ENCODE data around the gene LRP6.

Gene LRP6

DNA sequence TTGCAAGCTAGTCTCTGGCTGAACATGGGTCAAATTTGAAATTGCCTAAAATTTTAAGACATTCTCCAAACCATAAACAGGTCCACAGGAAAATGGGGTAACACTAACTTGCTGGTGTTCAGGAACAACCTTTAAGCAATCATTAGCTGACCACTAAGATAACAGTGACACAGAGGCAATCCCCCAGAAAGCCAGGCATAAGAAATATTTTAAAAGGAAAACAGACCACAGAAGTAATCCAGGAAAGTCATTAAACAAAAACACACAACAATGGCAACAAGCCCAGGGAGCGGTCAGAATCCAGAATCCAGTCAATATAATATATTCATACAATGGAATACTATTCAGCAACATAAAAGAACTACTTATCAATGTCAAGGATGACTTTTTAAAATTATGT, 59.1 kb downstream of the LRP6 start:
- TF ChIP-seq, protein P1, sequence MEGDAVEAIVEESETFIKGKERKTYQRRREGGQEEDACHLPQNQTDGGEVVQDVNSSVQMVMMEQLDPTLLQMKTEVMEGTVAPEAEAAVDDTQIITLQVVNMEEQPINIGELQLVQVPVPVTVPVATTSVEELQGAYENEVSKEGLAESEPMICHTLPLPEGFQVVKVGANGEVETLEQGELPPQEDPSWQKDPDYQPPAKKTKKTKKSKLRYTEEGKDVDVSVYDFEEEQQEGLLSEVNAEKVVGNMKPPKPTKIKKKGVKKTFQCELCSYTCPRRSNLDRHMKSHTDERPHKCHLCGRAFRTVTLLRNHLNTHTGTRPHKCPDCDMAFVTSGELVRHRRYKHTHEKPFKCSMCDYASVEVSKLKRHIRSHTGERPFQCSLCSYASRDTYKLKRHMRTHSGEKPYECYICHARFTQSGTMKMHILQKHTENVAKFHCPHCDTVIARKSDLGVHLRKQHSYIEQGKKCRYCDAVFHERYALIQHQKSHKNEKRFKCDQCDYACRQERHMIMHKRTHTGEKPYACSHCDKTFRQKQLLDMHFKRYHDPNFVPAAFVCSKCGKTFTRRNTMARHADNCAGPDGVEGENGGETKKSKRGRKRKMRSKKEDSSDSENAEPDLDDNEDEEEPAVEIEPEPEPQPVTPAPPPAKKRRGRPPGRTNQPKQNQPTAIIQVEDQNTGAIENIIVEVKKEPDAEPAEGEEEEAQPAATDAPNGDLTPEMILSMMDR (conservative IDR thresholded peaks at IDR 0.05; ENCODE audit: low read length), result no peak
- no peak for DNase-seq (ENCODE audit: low read depth)

DNA sequence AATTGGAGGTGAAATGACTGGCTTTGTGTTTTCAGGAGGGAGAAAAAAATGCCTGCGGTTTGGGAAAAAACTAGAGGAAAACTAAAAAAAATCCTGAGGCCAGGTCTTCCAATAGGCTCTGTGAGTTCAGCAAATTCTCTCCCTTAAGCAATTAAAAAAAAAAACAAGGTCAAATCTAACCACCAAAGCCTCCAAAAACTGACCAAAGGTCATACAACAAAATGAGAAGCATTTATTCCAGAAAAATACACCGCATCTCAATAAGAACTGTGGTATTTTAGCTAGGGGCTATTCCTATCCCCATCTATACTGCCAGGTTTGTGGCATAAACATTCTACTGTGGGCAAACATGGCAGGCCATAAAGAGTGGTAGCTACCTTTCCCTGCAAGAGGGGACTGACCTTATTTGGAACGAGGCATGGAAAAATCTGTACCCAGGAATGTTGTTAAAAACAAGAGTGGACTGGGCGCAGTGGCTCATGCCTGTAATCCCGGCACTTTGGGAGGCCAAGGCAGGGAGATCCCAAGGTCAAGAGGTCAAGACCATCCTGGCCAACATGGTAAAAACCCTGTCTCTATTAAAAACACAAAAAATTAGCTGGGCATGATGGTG, 60.0 kb downstream of the LRP6 start:
- TF ChIP-seq, protein P1 (conservative IDR thresholded peaks at IDR 0.05; ENCODE audit: low read length), result no peak
- no peak overlapping the region for H3K4me3 ChIP-seq (ENCODE audit: low read length)
- no peak for DNase-seq (ENCODE audit: low read depth)

More for the DNA sequence above, 59.1 kb downstream of the LRP6 start:
- no peak overlapping the region for H3K4me3 ChIP-seq (ENCODE audit: low read length)

DNA sequence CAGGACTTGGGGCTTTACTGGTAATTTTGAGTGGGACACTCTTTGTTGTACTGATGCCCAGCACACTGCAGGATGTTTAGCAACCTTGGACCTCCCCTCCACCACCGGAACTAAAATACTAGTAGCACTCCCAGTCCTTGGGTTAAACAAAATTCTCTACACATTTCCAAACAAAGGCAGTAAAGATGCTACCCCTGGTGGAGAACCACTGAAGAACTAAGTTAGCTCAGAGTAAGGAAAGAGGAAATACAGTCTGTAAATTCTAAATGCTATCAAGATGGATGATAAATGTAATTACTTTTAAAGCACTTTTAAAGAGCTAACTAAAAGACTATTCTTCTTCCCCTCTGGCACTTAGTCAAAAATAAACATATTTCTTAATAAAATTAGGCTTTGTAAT, 64.1 kb downstream of the LRP6 start:
- H3K4me3 ChIP-seq (ENCODE audit: low read length), result no peak overlapping the region
- DNase-seq (ENCODE audit: low read depth), result no peak
- TF ChIP-seq, protein P1 (conservative IDR thresholded peaks at IDR 0.05; ENCODE audit: low read length), result no peak

DNA sequence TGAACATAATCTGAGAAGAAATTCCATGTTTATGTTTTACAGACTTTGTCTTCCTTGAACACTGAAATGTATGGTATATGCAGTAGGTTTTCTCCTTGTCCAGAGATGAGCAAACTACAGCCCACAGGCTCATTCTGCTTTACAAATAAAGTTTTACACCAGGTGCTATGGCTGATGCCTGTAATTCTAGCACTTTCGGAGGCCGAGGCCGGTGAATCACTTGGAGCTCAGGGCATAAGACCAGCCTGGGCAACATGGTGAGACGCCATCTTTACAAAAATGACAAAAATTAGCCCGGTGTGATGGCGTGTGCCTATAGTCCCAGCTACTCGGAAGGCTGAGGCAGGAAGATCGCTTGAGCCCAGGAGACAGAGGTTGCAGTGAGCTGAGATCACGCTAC, 64.7 kb downstream of the LRP6 start:
- TF ChIP-seq, protein P1 (conservative IDR thresholded peaks at IDR 0.05; ENCODE audit: low read length), result no peak
- DNase-seq (ENCODE audit: low read depth), result no peak
- no peak overlapping the region for H3K4me3 ChIP-seq (ENCODE audit: low read length)

DNA sequence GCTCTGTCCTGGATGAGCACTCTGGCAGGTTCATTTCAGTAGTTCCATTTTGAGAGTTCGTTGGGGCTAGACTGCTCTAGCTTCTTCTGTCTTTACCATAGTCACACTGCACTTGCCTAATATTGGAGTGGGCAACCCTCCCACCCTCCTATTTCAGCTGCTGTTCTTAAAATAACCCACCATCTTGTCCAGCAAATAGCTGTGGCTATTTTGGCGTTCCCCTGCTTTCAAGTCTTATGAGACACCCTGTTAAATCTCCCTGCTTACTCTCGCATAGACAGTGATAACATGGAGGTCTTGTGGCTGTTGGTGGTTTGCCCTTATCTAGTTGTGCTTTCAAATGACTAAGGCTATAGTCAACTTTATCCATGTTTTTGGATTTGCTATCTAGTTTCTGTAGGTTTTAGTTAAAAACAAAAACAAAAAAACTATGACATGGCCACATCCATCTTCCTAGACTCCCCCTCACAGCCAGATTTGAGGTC, 65.5 kb downstream of the LRP6 start:
- TF ChIP-seq, protein P1 (conservative IDR thresholded peaks at IDR 0.05; ENCODE audit: low read length), result no peak
- no peak overlapping the region for H3K4me3 ChIP-seq (ENCODE audit: low read length)

DNA sequence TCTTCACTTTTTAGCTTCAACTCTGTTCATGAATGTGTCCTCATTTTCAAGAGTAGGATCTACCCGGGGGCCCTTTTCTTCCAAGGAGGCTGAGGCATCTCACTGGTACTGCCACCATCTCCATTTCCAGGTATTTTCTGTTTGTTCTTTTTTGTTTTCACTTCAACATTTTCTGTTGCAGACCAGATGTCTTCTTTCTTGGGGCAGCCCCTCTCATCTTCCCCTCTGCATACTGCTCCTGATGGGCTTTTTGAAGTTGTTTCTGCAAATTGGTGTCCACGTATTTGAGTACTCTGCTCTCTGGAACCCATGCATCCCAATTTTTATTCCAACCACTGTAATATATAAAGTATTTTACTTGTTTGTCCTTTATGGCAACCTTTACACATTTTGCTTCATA, 66.5 kb downstream of the LRP6 start:
- no peak for DNase-seq (ENCODE audit: low read depth)
- no peak overlapping the region for H3K4me3 ChIP-seq (ENCODE audit: low read length)
- TF ChIP-seq, protein P1 (conservative IDR thresholded peaks at IDR 0.05; ENCODE audit: low read length), result no peak

More for the DNA sequence above, 65.5 kb downstream of the LRP6 start:
- DNase-seq (ENCODE audit: low read depth), result no peak

DNA sequence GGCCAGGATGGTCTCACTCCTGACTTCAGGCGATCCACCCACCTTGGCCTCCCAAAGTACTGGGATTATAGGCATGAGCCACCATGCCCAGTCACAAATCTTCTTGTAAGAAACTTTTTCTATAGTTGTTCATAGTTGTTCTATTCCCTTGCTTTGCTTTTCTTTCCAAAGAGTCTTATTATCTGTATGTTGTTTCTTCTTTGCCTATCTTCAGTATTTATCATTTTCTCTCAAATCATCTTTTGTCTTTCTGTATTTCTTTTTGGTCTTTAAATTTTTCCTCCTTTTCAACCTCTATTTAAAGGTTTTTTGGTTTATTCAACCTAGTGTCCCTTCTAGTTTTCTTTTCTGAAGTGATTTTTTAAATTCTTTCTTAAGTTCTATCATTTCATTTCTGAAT, 68.7 kb downstream of the LRP6 start:
- H3K4me3 ChIP-seq (ENCODE audit: low read length), result no peak overlapping the region
- no peak for DNase-seq (ENCODE audit: low read depth)
- TF ChIP-seq, protein P1 (conservative IDR thresholded peaks at IDR 0.05; ENCODE audit: low read length), result no peak
